Ovary (tissue), 9 donors: ENCODE data around the gene OR2V2. TPM values are rescaled to one million over a fixed set of nuclear protein-coding genes. Genes with fewer than 3 reads are reported as not detected.

Experiments used
- DNase-seq, 5 donors: peaks; one replicate each; pipeline ENCODE4 v3.0.0-alpha.2; 2019 to 2020
- H3K27ac ChIP-seq, 2 donors: fragments of 200-600 bp; one replicate each; pipeline versions ENCODE4 v1.5.1 to v1.8.0; 2019 to 2022
- H3K27me3 ChIP-seq: fragments of 200-600 bp; one replicate; pipeline ENCODE4 v1.8.0; 2022
- H3K36me3 ChIP-seq: fragments of 200-600 bp; sonication (generic); one replicate; pipeline ENCODE4 v1.5.1; 2019
- H3K4me1 ChIP-seq: one replicate; pipeline ENCODE4 v1.8.1; 2013; ENCODE audit warnings: mild to moderate bottlenecking, moderate library complexity; ENCODE audit not compliant: insufficient read depth
- H3K4me3 ChIP-seq: fragments of 200-600 bp; sonication (generic); one replicate; pipeline ENCODE4 v1.5.1; 2017
- H3K9me3 ChIP-seq, 2 donors: fragments of 200-600 bp in 1 of 2; sonication (generic) in 1 of 2; one replicate each; pipeline versions ENCODE4 v1.5.1 to v1.8.1; 2013 to 2019; ENCODE audit warnings: mild to moderate bottlenecking in 1 of 2, moderate library complexity in 1 of 2
- CTCF ChIP-seq, 3 donors: fragments of 450-650 bp in 2 of 3; fragments of 200-600 bp in 1 of 3; IDR thresholded peaks; one replicate each; pipeline versions ENCODE4 v1.5.1 to v1.8.0; 2016 to 2022; ENCODE audit warnings: antibody characterized with exemption in 3 of 3, mild to moderate bottlenecking in 1 of 3
- EP300 ChIP-seq: sonication (generic); formaldehyde crosslinking; IDR thresholded peaks from one replicate; pipeline ENCODE4 v1.6.1; 2017; ENCODE audit warnings: antibody characterized with exemption
- POLR2A ChIP-seq: fragments of 450-650 bp; IDR thresholded peaks from one replicate; pipeline ENCODE4 v1.6.1; 2017; ENCODE audit warnings: antibody characterized with exemption, mild to moderate bottlenecking, moderate library complexity
- WGBS, 3 donors: extraction: QIAGEN DNeasy Blood & Tissue Kit in 1 of 3; methylation state at CpG; one replicate each; pipeline versions ENCODE4 v1.1.5 to v1.1.7; 2013 to 2017; 5-methylcytosine and 5-hydroxymethylcytosine counted together
- intact Hi-C, 4 donors: fragments of 100-400 bp; cut with DNase I; formaldehyde crosslinking; loops; one replicate each; pipeline versions ENCODE4 v1.11.0 to v1.15.1; 2022 to 2023
- polyA plus RNA-seq, 2 donors: library from polyadenylated mRNA; stranded (reverse); fragments of 200-250 nt in 1 of 2; fragments of 350-450 nt in 1 of 2; fragmentation: Illumina TruSeq in 1 of 2; extraction: RNeasy Lipid Tissue Mini Kit (QIAGEN cat#74804) in 1 of 2; gene quantifications; one replicate each; pipeline ENCODE4 v1.2.3, GENCODE V29; 2013 to 2014
- total RNA-seq, 7 donors: library from RNA; depleted of rRNA in 2 of 7; stranded (reverse); fragments of >200 nt in 2 of 7; fragmentation: NEBNext Ultra II Directional in 3 of 7; extraction: Animal tissue kit (Norgen Biotek cat#: 25700) in 3 of 7; gene quantifications; one replicate each; pipeline versions ENCODE4 v1.1.0 to v1.2.4, GENCODE V29; 2016 to 2023
- donor health status: DM: no; HTN: no; CAD: no; lungs with moderate emphysema.
- donor health status: DM: no; HTN: no; CAD: no.
- donor health status: Bipolar disorder and iron deficiency.
- donor health status: DM: yes; HTN: yes; CAD: no.
- donor health status: DM: no; HTN: no; CAD: no.
- donor health status: DM: yes; HTN: yes; CAD: no.

Gene OR2V2
- total and polyA plus RNA-seq, 9 donors = 0.80 TPM; not detected in 8

DNA sequence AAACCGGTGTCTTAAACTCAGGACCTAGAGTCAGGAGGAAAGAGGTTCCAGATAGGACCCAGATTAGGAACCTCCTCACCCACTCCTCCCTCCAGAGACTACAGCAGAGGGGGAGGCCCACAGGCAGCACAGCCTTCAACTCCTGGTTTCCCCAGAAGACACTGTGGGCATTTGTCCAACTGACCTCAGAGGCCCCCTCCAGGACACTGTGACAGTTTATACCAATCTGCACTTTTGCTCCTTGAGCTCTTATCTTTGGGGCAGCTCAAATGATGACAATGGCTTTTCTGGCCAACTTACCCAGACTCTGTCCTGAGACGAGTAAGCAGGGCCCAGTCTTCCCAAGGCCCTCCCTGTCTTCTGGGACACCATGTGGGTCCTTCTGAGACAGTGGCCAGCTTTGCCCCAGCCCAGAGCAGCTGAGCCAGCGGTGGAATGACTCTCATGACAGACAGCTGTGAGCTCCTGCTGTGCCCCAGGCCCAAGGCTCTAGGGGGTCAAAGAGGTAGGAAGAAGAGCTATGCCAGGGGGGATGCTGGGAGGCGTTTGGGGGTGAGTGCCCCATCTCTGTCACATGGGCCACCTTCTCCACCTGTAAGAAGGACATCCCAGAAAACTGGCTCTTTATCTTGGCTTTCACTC is 14.3 kb downstream of the OR2V2 start:
- no peaks in the 10 kb centered on the region for H3K36me3 ChIP-seq
- 72 to 86% (median 83%) methylated on average over 4 of the region's 4 CpGs for WGBS, 3 donors
- H3K9me3 ChIP-seq = no peaks in the 10 kb centered on the region
- H3K4me3 ChIP-seq = no peak overlapping the region
- intact Hi-C loops = no loop called here
- TF ChIP-seq EP300 = no peak
- H3K4me1 ChIP-seq = peaks cover 4% of the 10 kb centered on the region
- no peaks in the 10 kb centered on the region for H3K27me3 ChIP-seq
- peak overlapping the region in 1 of 2 donors; percentile 66 for H3K27ac ChIP-seq
- DNase-seq = peak in 3 of 5 donors; percentile 24 to 37 (median 34)

DNA sequence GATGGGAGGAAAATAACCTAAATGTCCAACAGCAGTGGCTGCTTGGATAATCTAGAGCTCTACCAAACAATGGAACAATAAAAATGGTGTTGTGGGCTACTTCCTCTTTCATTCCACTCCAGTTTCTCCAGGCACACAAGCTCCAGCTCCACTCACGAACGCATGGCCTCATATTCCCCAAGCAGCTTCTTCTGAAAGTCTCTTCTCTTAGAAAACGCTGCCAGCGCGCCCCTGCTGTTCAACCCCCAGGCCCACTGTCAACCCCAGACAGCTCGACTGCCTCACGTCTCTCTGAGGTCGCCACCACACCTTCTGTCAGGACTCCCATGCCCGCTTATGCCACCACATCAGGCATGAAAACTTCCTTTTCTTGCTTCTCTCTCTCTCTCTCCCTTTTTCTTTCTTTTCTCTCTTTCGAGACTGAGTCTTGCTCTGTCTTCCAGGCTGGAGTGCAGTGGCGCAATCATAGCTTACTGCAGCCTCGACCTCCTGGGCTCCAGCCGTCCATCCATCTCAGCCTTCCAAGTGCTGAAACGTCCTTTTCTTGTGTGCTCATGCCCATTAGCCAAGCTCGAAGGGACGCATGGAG is 16.2 kb downstream of the OR2V2 start:
- no peaks in the 10 kb centered on the region for H3K9me3 ChIP-seq
- intact Hi-C loops = no loop called here
- peaks cover 4% of the 10 kb centered on the region for H3K4me1 ChIP-seq
- 36 to 49% (median 36%) methylated on average over 16 of the region's 16 CpGs for WGBS, 3 donors
- DNase-seq = no peak
- H3K4me3 ChIP-seq = no peak overlapping the region
- H3K27ac ChIP-seq = no peak overlapping the region
- TF ChIP-seq POLR2A = no peak
- no peak for TF ChIP-seq EP300
- no peak for TF ChIP-seq CTCF (IDR thresholded peaks at IDR 0.05)
- H3K36me3 ChIP-seq = no peaks in the 10 kb centered on the region
- H3K27me3 ChIP-seq = no peaks in the 10 kb centered on the region

GRCh38 chr5:181164076-181164952 is 16.9 kb downstream of the OR2V2 start:
- H3K27ac ChIP-seq = no peak overlapping the region
- WGBS, 3 donors = 5 to 15% (median 10%) methylated on average over 42 to 49 of the region's 52 CpGs
- no peaks in the 10 kb centered on the region for H3K36me3 ChIP-seq
- no peak for DNase-seq
- H3K27me3 ChIP-seq = no peaks in the 10 kb centered on the region
- no peak overlapping the region for H3K4me3 ChIP-seq
- intact Hi-C loops = no loop called here
- peaks cover 4% of the 10 kb centered on the region for H3K4me1 ChIP-seq
- H3K9me3 ChIP-seq = no peaks in the 10 kb centered on the region
- no peak for TF ChIP-seq CTCF (IDR thresholded peaks at IDR 0.05)
- TF ChIP-seq EP300 = no peak
- no peak for TF ChIP-seq POLR2A

DNA sequence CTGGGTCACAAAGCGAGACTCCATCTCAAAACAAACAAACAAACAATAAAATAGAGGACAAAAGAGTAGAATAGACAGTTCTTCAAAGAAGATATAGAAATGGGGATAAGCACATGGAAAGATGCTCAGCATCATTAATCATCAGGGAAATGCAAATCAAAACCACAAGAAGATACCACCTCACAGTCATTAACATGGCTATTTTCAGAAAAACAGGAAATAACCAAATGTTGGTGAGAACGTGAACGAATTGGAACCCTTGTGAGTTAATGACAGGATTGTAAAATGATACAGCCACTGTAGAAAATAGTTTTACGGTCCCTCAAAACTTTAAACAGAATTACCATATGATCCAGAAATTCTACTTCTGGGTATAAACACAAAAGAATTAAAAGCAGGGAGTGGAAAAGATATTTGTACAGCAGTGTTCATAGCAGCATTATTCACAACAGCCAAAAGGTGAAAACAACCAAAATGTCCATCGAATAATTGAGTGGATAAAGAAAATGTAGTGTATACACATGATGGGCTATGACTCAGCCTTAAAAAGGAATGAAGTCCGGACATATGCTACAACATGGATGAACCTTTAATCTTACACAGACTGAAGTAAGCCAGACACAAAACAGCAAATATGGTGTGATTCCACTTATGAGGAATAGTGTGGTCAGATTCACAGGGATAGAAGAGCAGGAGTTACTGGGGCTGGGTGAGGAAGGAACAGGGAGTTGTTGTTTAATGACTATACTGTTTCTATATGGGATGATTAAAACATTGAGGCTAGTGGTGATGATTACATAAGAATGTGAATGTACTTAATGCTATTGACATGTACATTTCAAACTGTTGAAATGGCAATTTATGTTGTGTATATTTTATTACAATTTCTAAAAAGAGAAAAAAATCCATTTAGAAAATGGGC is 19.7 kb downstream of the OR2V2 start:
- no peaks in the 10 kb centered on the region for H3K4me1 ChIP-seq
- DNase-seq = no peak
- intact Hi-C loops = no loop called here
- H3K27me3 ChIP-seq = no peaks in the 10 kb centered on the region
- no peaks in the 10 kb centered on the region for H3K9me3 ChIP-seq
- WGBS, 3 donors = 55 to 65% (median 60%) methylated on average over 6 of the region's 6 CpGs
- TF ChIP-seq CTCF (IDR thresholded peaks at IDR 0.05) (no peak), POLR2A (no peak), EP300 (no peak)
- H3K36me3 ChIP-seq = no peaks in the 10 kb centered on the region
- H3K27ac ChIP-seq = no peak overlapping the region
- no peak overlapping the region for H3K4me3 ChIP-seq
